ENCODE measurements around the gene NONO.

DNA sequence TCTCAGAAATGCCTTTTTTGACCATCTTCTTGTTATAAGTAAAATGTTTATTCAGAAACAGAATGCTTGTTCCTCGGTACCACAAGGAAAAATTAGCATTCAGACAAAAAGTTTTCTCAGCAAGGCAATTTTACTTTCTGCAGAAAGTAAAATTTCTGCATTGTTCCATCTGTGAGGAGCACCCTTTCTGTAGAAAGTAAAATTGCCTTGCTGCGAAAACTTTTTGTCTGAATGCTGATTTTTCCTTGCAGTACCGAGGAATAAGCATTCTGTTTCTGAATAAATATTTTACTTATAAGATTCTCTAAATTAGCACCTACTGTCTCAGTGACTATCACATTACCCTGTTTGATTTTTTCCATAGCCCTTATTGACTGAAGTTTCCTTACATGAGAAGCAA is 43.0 kb downstream of the NONO start:
- TF ChIP-seq, protein P1, sequence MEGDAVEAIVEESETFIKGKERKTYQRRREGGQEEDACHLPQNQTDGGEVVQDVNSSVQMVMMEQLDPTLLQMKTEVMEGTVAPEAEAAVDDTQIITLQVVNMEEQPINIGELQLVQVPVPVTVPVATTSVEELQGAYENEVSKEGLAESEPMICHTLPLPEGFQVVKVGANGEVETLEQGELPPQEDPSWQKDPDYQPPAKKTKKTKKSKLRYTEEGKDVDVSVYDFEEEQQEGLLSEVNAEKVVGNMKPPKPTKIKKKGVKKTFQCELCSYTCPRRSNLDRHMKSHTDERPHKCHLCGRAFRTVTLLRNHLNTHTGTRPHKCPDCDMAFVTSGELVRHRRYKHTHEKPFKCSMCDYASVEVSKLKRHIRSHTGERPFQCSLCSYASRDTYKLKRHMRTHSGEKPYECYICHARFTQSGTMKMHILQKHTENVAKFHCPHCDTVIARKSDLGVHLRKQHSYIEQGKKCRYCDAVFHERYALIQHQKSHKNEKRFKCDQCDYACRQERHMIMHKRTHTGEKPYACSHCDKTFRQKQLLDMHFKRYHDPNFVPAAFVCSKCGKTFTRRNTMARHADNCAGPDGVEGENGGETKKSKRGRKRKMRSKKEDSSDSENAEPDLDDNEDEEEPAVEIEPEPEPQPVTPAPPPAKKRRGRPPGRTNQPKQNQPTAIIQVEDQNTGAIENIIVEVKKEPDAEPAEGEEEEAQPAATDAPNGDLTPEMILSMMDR (IDR thresholded peaks at IDR 0.05) = no peak
- no peak for TF ChIP-seq POLR2AphosphoS5 (IDR thresholded peaks at IDR 0.05)
